GM12878 (cell line): ENCODE measurements around the gene BBS1. TPM values are rescaled to one million over a fixed set of nuclear protein-coding genes. Genes with fewer than 3 reads are reported as not detected.

Source experiments
- ATAC-seq: fragments of 200-7000 bp; cut with Tn5 transposase; 3 replicates; pipeline ENCODE4 v1.9.1; 2020; ENCODE audit warnings: mild to moderate bottlenecking, moderate library complexity
- BruUV-seq: library from RNA; stranded (reverse); fragments of 400-500 nt; replicated peaks from 2 replicates; lab custom pipeline; 2021; lab: Mats Ljungman, UMichigan
- CTCF ChIA-PET: fragments of 300-600 bp; sonication (Branson Sonifier 250); formaldehyde crosslinking; extraction: SDS; loops from one replicate; lab custom pipeline; 2021; ENCODE audit warnings: inconsistent platforms; lab: Yijun Ruan, JAX
- POLR2A ChIA-PET: fragments of 350-600 bp; formaldehyde crosslinking; extraction: SDS; loops from one replicate; lab custom pipeline; 2021; ENCODE audit warnings: inconsistent platforms; lab: Charles Lee
- RAD21 ChIA-PET: fragments of 300-600 bp; sonication (Branson Sonifier 250); formaldehyde crosslinking; loops from one replicate; lab custom pipeline; 2023; ENCODE audit warnings: antibody characterized with exemption; ENCODE audit not compliant: unreplicated experiment; lab: Charles Lee
- SMC1A ChIA-PET: fragments of 300-600 bp; sonication (Branson Sonifier 250); formaldehyde crosslinking; loops from one replicate; lab custom pipeline; 2023; ENCODE audit not compliant: unreplicated experiment, uncharacterized antibody; lab: Charles Lee
- DNase-seq: peaks from one replicate; pipeline ENCODE4 v3.0.0-alpha.2; 2011; ENCODE audit warnings: low read depth, low spot score
- FAIRE-seq: peaks from 3 replicates; lab custom pipeline; 2011; peaks lifted over from hg19 to GRCh38; lab: Jason Lieb, UNC
- H2AFZ ChIP-seq: 2 replicates; pipeline ENCODE4 v1.6.0; 2011; ENCODE audit warnings: low read depth, low read length, control low read depth; ENCODE audit not compliant: control insufficient read depth
- H3K27ac ChIP-seq: 2 replicates; pipeline ENCODE4 v1.5.1; 2011; ENCODE audit warnings: control low read depth; ENCODE audit not compliant: control insufficient read depth, insufficient read depth
- H3K27me3 ChIP-seq, 2 experiments: replicated peaks in 1 of 2; 2 replicates each; pipeline versions ENCODE4 v1.6.0 to v1.6.1; 2011; ENCODE audit warnings: low read length in 1 of 2; ENCODE audit not compliant: control insufficient read depth in 2 of 2, insufficient read depth in 2 of 2
- H3K36me3 ChIP-seq, 2 experiments: 2 replicates each; pipeline ENCODE4 v1.5.1; 2011; ENCODE audit warnings: low read length in 1 of 2; ENCODE audit not compliant: control insufficient read depth in 2 of 2, insufficient read depth in 2 of 2
- H3K4me1 ChIP-seq: 2 replicates; pipeline ENCODE4 v1.6.1; 2011; ENCODE audit warnings: mild to moderate bottlenecking, low read length, moderate library complexity, mixed read lengths; ENCODE audit not compliant: control insufficient read depth, insufficient read depth
- H3K4me2 ChIP-seq: 2 replicates; pipeline ENCODE4 v1.6.0; 2011; ENCODE audit warnings: control low read depth; ENCODE audit not compliant: control insufficient read depth, insufficient read depth
- H3K4me3 ChIP-seq: fragments of 200-600 bp; sonication (generic); 2 replicates; pipeline ENCODE4 v1.5.1; 2016
- H3K79me2 ChIP-seq: 2 replicates; pipeline ENCODE4 v1.6.0; 2011; ENCODE audit warnings: low read length; ENCODE audit not compliant: control insufficient read depth, insufficient read depth
- H3K9ac ChIP-seq: 2 replicates; pipeline ENCODE4 v1.8.0; 2011; ENCODE audit warnings: low read length, control low read depth, mixed read lengths; ENCODE audit not compliant: control insufficient read depth, insufficient read depth
- H3K9me3 ChIP-seq: replicated peaks from 3 replicates; pipeline ENCODE4 v1.5.1; 2011; ENCODE audit warnings: mild to moderate bottlenecking, low read length; ENCODE audit not compliant: control insufficient read depth, insufficient read depth
- H4K20me1 ChIP-seq: 2 replicates; pipeline ENCODE4 v1.6.0; 2011; ENCODE audit not compliant: control insufficient read depth, insufficient read depth
- BHLHE40 ChIP-seq, 2 experiments: fragments of 450-650 bp in 1 of 2; IDR thresholded peaks; 2 replicates each; pipeline ENCODE4 v1.6.1; 2011 to 2017; ENCODE audit warnings: low read depth in 2 of 2, borderline replicate concordance in 1 of 2, improper control_type of control experiment in 1 of 2, low read length in 1 of 2, mild to moderate bottlenecking in 1 of 2
- FOS ChIP-seq: IDR thresholded peaks from 3 replicates; pipeline ENCODE4 v1.6.1; 2011; ENCODE audit warnings: borderline replicate concordance; ENCODE audit not compliant: insufficient read length; ENCODE audit errors: extremely low read depth
- NR2F1 ChIP-seq: fragments of 450-650 bp; conservative IDR thresholded peaks from 2 replicates; pipeline ENCODE4 v1.6.1; 2017; ENCODE audit warnings: mild to moderate bottlenecking
- SIN3A ChIP-seq: IDR thresholded peaks from 2 replicates; pipeline ENCODE4 v1.6.1; 2012; ENCODE audit warnings: low read depth, low read length, improper control_type of control experiment
- WGBS: methylation state at CpG from one replicate; pipeline ENCODE4 v1.1.6; 2016; ENCODE audit warnings: low lambda C conversion rate; ENCODE audit not compliant: insufficient replicate concordance, insufficient coverage; ENCODE audit errors: missing lambda C conversion rate; 5-methylcytosine and 5-hydroxymethylcytosine counted together
- in situ Hi-C: fragments of 300-500 bp; cut with MboI; formaldehyde crosslinking; loops from 9 replicates; pipeline ENCODE4 v1.14.3; 2018; ENCODE audit warnings: mixed read lengths
- intact Hi-C: fragments of 100-400 bp; cut with micrococcal nuclease; formaldehyde crosslinking; loops from one replicate; pipeline ENCODE4 v1.14.2; 2022; ENCODE audit not compliant: unreplicated experiment
- polyA plus RNA-seq, 11 experiments: library from polyadenylated mRNA; depleted of rRNA in 4 of 11; unstranded in 6 of 11; stranded (reverse) in 5 of 11; fragments of >200 nt; fragmentation: Nextera tagmentation in 4 of 11; fragmentation: Illumina TruSeq in 1 of 11; extraction: Ambion mirVana in 4 of 11; extraction: Trizol in 1 of 11; gene quantifications; 1 replicate in 1 of 11; 2 replicates in 10 of 11; pipeline versions ENCODE4 v1.2.1 to v1.2.3, GENCODE V29; 2011 to 2016; ENCODE audit warnings: inconsistent platforms in 2 of 11, missing spikeins in 2 of 11, low read depth in 1 of 11
- total RNA-seq, 4 experiments: library from RNA; depleted of rRNA in 3 of 4; stranded (reverse); fragments of >200 nt in 3 of 4; fragmentation: Illumina TruSeq in 1 of 4; extraction: Trizol in 1 of 4; gene quantifications; 2 replicates each; pipeline versions ENCODE4 v1.2.1 to v1.2.3, GENCODE V29; 2013 to 2021
- TF ChIP-seq, protein P1 (sequence below): fragments of 450-650 bp; IDR thresholded peaks from 2 replicates; pipeline ENCODE4 v1.6.1; 2017; ENCODE audit warnings: borderline replicate concordance

Gene BBS1
- total and polyA plus RNA-seq, 10 of the 15 experiments (the other 5 are each of a cell fraction or from before 2014, with no cell fraction given): 2.5 to 14.7 (median 8.7) TPM

DNA sequence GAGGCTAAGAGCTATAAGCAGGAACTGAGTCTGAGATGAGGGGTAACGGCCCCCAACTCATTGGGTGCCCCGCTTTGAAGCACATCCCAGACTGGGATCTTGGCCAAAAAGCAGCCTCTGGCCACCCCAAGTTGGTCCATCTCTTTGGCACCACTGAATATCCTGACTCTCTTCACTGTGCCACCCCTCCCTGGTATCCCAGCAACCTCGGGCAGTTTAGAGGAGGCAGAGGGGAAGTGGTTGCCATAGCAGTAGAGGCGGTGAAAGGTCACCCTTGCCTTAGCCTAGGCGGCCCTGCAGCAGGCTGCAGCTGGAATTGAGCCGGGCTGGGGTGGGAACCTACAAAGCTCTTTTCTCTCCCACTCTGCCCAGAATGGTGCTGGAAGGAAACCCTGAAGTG lies 42.7 kb upstream of the BBS1 start:
- no peaks in the 10 kb centered on the region for H3K9me3 ChIP-seq
- peak overlapping the region; percentile 66; the same call in 1 of the 2 replicates for H3K4me2 ChIP-seq
- no peaks in the 10 kb centered on the region for H4K20me1 ChIP-seq
- POLR2A ChIA-PET: interaction anchor here (0.6 to 2.7 kb wide), 4 partner anchors 12 to 905 kb away, joined by 3 to 13 read pairs (median 9); partner anchors contain the start of genes ACTN3, DPP3 and ZDHHC24
- TF ChIP-seq BHLHE40 (IDR thresholded peaks at IDR 0.05; ENCODE audit: borderline replicate concordance in 1 of 2, low read depth in 2 of 2, low read length in 1 of 2) (no peak), NR2F1 (0 out of 2 replicates have a peak, but pooled peaks have one; percentile 27)
- no peak for FAIRE-seq
- H3K4me3 ChIP-seq: no peak overlapping the region
- 0 out of 2 replicates have a peak overlapping the region, but pooled peaks have one; percentile 46 for H3K9ac ChIP-seq
- H3K4me1 ChIP-seq: peaks cover 14% of the 10 kb centered on the region
- CTCF ChIA-PET: interaction anchor here (0.7 to 3.0 kb wide), 3 partner anchors 11 to 110 kb away, joined by 3 to 26 read pairs (median 4); partner anchors contain the start of gene DPP3
- BruUV-seq: no TSS peak
- SMC1A ChIA-PET: no interaction called here
- intact Hi-C loops: no loop called here
- RAD21 ChIA-PET: interaction anchor here (1.2 kb wide), 1 partner anchor 13 kb away, joined by 4 read pairs; the partner anchor contains the start of gene DPP3
- H3K27me3 ChIP-seq: no peaks in the 10 kb centered on the region
- in situ Hi-C loops: no loop called here
- WGBS: 59% methylated on average over 6 of the region's 6 CpGs
- H2AFZ ChIP-seq: no peak overlapping the region
- ATAC-seq: no peak
- H3K79me2 ChIP-seq: no peaks in the 10 kb centered on the region
- DNase-seq: no peak
- no peaks in the 10 kb centered on the region for H3K36me3 ChIP-seq
- H3K27ac ChIP-seq: no peak overlapping the region

DNA sequence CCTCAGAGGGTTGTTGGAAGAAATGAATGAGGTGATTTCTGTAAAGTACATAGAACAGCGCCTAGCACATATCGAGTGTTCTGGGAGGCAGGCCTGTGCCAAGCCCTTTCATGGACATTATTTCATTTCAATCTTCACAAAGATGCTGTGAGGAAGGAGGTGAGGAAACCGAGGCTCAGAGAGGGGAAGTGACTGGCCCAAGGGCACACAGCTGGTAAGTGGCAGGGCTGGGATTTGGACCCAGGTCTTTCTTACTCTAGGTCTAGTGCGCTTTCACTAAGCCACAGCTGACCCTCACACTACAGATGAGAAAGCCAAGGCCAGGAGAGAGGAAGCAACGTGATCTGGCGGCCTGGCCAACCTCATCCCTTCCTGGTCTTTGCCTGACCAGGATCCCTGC lies 41.7 kb upstream of the BBS1 start:
- CTCF ChIA-PET: interaction anchor here (0.9 to 3.0 kb wide), 3 partner anchors 10 to 210 kb away, joined by 4 to 26 read pairs (median 7); partner anchors contain the start of gene DPP3

More for the DNA sequence above, 41.7 kb upstream of the BBS1 start:
- in situ Hi-C loops: no loop called here
- no TSS peak for BruUV-seq
- TF ChIP-seq FOS (no peak), SIN3A (no peak)
- TF ChIP-seq, protein P1, sequence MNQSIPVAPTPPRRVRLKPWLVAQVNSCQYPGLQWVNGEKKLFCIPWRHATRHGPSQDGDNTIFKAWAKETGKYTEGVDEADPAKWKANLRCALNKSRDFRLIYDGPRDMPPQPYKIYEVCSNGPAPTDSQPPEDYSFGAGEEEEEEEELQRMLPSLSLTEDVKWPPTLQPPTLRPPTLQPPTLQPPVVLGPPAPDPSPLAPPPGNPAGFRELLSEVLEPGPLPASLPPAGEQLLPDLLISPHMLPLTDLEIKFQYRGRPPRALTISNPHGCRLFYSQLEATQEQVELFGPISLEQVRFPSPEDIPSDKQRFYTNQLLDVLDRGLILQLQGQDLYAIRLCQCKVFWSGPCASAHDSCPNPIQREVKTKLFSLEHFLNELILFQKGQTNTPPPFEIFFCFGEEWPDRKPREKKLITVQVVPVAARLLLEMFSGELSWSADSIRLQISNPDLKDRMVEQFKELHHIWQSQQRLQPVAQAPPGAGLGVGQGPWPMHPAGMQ: no peak
- H3K27ac ChIP-seq: no peak overlapping the region
- H3K36me3 ChIP-seq: no peaks in the 10 kb centered on the region
- FAIRE-seq (no peak), ATAC-seq (no peak), DNase-seq (no peak)
- H3K9ac ChIP-seq: no peak overlapping the region
- RAD21 ChIA-PET: interaction anchor here (1.2 to 1.6 kb wide), 2 partner anchors 12 to 30 kb away, joined by 4 read pairs; partner anchors contain the start of genes DPP3 and MRPL11
- SMC1A ChIA-PET: no interaction called here
- POLR2A ChIA-PET: interaction anchor here (0.6 kb wide), 1 partner anchor 331 kb away, joined by 3 read pairs; no protein-coding TSS in a partner anchor
- H2AFZ ChIP-seq: no peak overlapping the region
- H3K9me3 ChIP-seq: no peaks in the 10 kb centered on the region
- H3K4me1 ChIP-seq: peaks cover 14% of the 10 kb centered on the region
- no peak overlapping the region for H3K4me3 ChIP-seq
- H3K79me2 ChIP-seq: no peaks in the 10 kb centered on the region
- H3K4me2 ChIP-seq: no peak overlapping the region
- H4K20me1 ChIP-seq: no peaks in the 10 kb centered on the region
- intact Hi-C loops: no loop called here
- WGBS: 71% methylated on average over 6 of the region's 6 CpGs
- no peaks in the 10 kb centered on the region for H3K27me3 ChIP-seq
